WTC11 (cell line): ENCODE data around the gene SLC39A7.

Experiments
- CTCF ChIP-seq: fragments of 200-600 bp; IDR thresholded peaks from 2 replicates; pipeline ENCODE4 v1.8.0; 2022; ENCODE audit warnings: antibody characterized with exemption
- ESRRA ChIP-seq: sonication (generic); formaldehyde crosslinking; IDR thresholded peaks from 2 replicates; pipeline ENCODE4 v1.8.1; 2022; ENCODE audit warnings: mild to moderate bottlenecking, missing genetic modification reagents, borderline replicate concordance
- GABPB1 ChIP-seq: sonication (generic); formaldehyde crosslinking; IDR thresholded peaks from 2 replicates; pipeline ENCODE4 v1.8.1; 2023; ENCODE audit warnings: mild to moderate bottlenecking, missing genetic modification reagents
- MAX ChIP-seq: sonication (generic); formaldehyde crosslinking; IDR thresholded peaks from 2 replicates; pipeline ENCODE4 v1.8.0; 2022; ENCODE audit warnings: mild to moderate bottlenecking, missing genetic modification reagents
- NR3C1 ChIP-seq: sonication (generic); formaldehyde crosslinking; conservative IDR thresholded peaks from 2 replicates; pipeline ENCODE4 v1.8.1; 2023; ENCODE audit warnings: low read depth, mild to moderate bottlenecking, missing genetic modification reagents
- USF2 ChIP-seq: sonication (generic); formaldehyde crosslinking; IDR thresholded peaks from 2 replicates; pipeline ENCODE4 v1.8.1; 2023; ENCODE audit warnings: mild to moderate bottlenecking, missing genetic modification reagents, moderate library complexity

- no peak for TF ChIP-seq ESRRA (CRISPR knock-in tag)
- TF ChIP-seq CTCF: no peak
- no peak for TF ChIP-seq NR3C1
- TF ChIP-seq USF2 (CRISPR knock-in tag): no peak
- TF ChIP-seq GABPB1: no peak
- TF ChIP-seq MAX (CRISPR knock-in tag): no peak
Observed at GRCh38 chr6:33185190-33185589, 15.5 kb upstream of the SLC39A7 start.
